Measurements from ENCODE around the gene ZNF425.
A peak's percentile ranks its signal among the peaks of the same experiment; 100 is the strongest.
"Not testable (repeated sequence)": the region's sequence is repeated elsewhere in the genome, so short reads cannot be mapped to it uniquely, and the experiment has no call there.

ZNF425 gene

DNA sequence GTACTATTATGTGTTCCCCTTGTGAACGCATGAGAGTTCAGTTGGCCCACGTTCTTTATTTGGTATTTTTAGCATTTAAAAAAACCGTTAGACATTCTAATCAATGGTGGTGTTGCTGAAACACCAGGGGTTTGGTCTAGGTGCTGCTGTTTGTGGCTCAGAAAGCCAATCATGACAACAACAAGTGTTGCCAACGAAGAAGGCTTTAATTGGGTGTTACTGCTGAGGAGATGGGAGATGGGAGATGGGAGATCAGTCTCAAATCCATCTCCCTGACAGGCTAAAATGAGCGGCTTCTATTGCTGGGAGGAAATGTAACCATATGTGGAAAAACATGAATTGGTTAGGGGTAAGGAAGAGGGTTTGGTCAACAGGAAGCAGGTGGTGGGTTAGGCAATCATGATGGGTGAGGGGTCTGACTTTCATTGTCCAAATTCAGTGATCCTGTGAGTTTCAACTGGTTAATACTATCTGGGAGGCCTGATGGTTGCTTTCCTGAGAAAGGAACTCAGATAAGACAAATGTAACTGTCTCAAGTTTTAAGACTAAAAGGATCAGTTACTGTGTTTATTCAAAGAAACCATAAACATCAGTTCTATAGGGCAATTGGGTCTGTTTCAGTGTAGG is 4.6 kb upstream of the ZNF425 start:
- no peak for DNase-seq

DNA sequence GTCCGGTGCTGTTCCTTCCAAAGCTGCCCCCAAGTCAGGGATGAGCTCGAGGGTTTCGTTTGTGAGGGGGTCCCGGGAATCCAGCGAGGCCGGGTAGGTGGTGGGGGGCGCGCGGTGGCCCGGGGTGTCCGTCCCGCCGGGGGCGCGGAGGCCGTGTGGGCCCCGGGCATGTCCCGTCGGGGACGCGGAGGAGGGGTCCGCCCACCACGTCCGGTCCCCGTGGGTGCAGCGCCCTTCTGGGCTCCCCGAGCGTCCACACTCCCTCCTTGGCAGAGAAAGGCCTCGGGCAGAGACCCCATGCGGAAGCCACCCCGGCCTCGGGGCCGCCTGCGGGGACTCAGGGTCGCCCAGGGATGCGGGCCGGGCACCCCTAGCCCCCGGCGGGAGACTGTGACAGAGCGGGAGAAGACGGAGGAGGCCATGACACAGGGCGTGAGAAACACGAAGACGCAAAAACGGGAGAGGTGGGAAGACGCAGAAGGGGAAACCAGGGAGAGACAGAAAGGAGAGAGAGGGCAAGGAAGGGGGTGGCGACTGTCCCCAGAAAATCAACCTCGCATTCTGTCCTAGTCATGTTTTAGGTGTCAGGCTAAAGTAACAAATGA is 640 bp upstream of the ZNF425 start:
- peak; percentile 80 for DNase-seq

DNA sequence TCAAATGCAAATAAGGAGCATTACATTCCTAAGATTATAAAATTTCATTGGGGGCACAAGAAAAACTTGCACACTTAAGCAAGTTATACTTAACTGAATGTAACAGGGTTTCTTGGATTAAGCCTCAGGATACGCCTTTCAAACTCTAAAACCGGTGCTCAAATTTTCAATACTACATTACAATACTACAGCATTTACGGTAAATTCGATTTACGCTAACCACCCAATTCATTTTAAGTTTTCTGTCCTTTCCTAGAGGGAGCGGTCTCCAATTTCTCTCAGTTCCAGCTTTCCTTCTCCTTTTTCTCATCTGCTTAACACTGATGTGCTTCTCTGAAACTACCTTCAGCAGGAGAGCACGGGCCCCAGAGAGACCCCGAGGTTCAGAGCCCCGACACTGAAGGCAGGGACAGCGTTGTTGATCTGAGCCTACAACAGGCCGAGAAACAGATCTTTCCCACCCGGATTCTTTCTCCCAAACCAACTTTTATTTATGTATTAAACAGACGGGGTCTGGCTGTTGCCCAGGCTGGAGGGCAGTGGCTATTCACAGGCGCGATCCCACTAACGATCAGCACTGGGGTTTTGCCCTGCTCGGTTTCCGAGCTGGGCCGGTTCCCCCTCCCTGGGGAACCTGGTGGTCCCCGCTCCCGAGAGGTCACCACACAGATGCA is 798 bp downstream of the ZNF425 start:
- DNase-seq = no peak

DNA sequence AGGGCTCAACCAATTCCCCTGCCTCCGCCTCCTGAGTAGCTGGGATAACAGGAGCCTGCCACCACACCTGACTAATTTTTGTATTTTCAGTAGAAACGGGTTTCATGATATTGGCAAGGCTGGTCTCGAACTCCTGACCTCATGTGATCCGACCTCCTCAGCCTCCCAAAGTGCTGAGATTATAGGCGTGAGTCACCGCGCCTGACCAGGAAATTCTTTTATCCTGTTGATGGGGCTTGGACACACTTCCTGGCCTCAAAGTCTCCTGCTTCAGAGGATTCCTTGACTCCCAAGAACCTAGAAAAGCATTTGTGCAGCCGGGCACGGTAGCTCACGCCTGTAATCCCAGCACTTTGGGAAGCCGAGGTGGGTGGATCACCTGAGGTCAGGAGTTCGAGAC is 16.2 kb downstream of the ZNF425 start:
- no peak for DNase-seq

DNA sequence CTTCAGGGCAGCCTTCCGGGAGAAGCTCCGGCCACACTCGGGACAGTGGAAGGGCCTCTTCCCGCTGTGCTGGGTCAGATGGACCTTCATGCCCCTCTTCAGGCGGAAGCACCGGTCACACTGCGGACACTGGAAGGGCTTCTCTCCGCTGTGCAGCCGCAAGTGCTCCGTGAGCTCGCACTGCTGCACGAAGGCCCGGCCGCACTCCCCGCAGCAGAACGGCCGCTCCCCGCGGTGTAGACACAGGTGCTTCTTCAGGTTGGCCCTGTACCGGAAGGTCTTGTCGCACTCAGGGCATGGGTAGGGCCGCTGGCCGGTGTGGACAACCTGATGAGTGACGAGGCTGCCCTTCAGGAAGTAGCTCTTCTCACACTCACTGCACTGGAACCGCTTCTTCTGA is 21.4 kb downstream of the ZNF425 start:
- no peak for DNase-seq

DNA sequence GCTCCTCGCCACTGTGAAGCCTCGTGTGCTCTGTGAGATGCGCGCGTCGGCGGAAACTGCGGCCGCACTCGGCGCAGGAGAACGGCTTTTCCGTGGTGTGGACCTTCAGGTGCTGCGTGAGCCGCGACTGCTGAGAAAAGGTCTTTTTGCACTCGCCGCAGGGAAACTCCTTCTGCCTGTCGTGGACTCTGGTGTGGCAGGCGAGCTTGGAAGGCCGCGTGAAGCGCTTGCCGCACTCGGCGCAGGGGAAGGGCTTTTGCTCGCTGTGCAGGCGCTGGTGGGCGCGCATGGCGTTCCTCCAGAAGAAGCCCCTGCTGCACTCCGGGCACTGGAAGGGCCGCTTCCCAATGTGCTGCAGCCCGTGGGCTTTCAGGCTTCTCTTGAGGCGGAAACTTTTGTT is 21.9 kb downstream of the ZNF425 start:
- no peak for DNase-seq

DNA sequence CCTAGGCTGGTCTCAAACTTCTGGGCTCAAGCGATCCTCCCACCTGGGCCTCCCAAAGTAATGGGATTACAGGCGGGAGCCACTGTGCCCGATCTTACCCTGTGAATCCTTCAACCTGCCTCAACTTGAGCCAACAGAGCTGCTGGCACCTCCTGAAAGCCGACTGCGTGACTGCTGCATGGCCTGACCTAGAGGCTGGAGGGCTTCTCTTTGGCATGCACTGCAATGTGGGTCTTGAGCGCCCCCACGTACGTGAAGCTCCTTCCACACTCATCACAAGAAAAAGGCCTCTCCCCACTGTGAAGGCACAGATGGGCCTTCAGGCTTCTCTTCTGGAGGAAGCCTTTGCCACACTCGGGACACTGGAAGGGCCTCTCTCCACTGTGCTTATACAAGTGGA is 22.7 kb downstream of the ZNF425 start:
- no peak for DNase-seq

DNA sequence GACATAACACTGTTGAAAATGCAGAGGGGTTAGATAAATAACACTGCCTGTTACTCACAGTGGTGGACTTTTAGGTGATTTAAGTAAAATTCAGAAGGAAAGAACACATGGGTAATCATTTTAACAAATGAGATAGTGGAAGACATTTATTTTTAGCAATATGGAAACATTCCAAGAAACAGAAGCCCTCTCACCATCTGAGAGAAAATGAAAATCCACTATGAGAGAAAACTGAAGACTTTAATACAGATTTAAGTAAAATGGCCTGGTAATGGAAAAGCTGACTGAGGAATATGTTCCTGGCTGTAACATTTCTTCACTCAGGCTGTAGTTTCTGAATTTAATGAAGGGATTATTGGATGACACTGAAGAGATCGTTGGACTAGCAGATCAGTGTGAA is 23.5 kb downstream of the ZNF425 start:
- no peak for DNase-seq

DNA sequence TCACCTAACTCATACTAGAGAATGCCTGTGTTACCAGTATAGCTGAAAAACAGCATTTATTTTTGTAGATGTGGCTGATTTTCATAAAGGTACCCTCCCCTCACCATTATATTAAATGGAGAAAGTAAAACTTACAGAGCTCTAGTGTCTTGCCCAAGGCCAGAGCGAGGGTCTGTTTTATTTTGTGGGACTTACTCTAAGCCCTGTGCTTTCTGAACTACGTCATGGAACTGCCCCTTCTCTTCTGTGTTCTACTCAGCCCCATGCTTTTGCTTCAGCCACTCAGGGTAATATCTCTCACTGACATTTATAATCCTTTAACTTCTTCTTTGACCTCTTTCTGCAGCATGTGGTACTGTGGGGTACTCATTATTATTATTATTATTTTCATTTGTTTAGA is 25.3 kb downstream of the ZNF425 start:
- no peak for DNase-seq

DNA sequence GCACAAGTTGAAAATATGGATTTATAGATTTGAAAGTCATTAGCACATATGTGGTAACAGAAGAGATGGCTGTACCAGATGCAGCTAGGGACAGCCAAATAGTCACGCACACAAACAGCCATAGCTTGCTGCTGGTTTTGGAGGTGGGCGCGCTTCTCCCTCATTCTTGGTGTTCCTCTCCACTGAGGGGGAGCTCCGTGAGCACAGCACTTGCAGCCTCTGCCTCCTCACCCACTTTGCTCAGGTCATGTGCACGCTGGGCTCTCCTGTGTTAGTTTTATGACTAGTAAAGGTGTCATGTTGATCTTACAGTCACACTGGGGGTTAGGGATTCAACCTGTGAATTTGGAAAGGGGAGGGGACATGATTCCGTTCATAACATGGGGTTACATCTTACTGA is 27.1 kb downstream of the ZNF425 start:
- DNase-seq = no peak

DNA sequence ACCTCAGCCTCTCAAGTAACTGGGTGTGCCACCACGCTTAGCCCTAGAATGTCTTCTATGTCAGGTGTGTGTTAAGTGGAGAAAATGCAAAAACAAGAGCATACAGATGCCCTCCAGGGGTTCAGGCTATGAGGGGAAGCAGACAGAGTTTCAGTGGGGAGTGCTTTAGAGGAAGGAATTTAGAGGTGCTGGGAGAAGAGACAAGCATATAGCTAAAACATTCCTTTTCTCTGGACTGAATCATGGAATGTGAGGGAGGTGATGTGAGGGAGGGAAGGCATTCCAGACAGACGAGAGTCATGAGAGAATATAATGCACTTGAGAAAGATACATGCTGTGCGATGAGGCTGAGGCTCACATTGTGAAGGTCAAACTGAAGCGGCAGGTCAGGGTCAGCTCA is 29.0 kb downstream of the ZNF425 start:
- no peak for DNase-seq

DNA sequence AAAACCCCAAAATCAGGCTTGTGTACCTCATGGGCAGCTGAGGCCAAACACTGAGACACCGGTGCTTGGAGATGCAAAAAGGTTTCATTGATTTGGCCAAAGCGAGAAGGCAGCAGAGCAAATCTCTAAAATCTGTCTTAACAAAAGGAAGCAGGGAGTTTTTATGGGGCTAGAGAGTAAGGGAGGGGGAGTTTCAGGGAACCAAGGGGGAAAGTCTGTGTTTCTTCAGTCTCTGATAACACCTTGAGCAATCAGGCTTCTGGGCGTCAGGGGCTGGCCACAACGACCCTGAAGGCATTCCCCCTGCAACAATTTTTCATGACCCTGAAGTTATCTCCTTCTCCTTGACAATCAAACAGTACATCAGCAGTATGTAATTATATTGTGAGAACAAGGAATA is 32.9 kb downstream of the ZNF425 start:
- DNase-seq = no peak

DNA sequence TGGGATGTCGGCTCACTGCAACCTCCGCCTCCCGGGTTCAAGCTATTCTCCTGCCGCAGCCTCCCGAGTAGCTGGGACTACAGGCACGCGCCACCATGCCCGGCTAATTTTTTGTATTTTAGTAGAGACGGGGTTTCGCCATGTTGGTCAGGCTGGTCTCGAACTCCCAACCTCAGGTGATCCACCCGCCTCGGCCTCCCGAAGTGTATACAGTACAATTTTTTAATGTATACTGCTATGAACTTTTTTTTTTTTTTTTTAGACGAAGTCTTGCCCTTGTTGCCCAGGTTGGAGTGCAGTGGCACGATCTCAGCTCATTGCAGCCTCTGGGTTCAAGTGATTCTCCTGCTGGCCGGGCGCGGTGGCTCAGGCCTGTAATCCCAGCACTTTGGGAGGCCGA is 33.9 kb downstream of the ZNF425 start:
- not testable (repeated sequence) for DNase-seq

DNA sequence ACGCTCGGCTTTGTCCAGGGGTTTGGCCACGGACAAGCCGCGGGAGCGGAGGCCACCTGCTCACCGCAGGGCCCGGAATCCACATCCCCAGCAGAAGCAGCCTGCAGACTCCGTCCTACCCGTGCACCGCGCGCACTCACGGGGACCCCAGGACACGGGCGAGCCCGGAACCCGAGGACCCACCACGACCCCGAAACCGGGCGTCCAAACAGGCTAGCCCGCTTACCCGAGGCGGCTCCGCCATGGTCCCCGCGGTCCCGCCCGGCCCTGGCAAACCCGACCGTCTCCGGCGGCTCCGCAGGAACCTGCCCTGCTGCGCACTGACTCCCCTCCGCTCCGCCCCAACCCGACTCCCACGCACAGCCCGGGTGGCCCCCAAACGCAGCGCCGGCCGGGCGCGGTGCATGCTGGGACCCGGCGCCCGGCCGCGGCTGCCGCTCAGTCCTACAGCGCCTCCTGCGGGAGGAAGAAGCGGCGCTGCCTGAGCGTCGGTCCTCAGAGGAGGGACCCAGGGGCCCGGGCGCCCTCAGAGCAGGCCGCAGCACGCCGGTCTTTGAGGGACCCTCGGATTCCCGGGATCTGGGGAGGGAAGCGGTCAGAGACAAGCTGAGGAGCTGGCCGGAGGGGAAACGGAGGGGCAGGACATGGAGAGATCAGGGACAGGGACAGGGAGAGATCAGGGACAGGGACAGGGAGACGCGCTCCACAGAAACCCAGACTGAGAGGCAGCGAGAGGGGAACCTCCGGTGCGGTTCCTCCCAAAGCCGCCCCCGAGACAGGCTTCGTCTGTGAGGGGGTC is 35.5 kb downstream of the ZNF425 start, which contains the start of gene ZNF786:
ZNF786 (minus strand) TSS at position 322 of the 799 bp plus-strand sequence; CDS start at position 244, 78 bp downstream.
- DNase-seq = peak; percentile 96

DNA sequence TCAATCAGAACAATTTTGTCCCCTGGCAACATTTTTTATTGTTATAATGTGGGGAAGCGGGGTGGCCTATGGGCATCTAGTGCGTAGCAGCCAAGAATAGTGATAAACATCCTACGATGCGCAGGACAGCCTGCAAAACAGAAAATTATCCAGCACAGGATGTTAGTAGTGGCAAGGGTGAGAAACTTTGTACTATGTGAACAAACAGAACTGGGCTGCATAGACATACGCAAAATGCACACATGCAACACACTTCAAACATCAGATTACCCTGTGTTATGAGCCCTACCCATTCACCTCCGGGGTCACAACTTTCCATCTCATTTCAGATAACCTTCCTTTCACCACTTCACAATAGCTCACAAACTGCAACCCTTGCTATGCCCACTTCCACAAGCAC is 38.7 kb downstream of the ZNF425 start:
- no peak for DNase-seq

DNA sequence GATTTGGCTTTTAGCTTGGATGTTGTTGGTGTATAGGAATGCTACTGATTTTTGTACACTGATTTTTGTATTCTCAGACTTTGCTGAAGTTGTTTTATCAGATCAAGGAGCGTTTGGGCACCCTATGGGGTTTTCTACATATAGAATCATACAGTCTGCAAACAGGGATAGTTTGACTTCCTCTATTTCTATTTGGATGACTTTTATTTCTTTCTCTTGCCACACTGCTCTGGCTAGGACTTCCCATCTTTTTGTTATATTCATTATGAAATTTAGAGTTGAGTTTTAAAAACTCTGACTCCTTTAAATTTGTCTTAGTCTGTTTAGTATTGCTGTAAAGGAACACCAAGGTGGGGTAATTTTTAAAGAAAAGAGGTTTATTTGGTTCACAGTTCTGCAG is 40.3 kb downstream of the ZNF425 start:
- DNase-seq = no peak

DNA sequence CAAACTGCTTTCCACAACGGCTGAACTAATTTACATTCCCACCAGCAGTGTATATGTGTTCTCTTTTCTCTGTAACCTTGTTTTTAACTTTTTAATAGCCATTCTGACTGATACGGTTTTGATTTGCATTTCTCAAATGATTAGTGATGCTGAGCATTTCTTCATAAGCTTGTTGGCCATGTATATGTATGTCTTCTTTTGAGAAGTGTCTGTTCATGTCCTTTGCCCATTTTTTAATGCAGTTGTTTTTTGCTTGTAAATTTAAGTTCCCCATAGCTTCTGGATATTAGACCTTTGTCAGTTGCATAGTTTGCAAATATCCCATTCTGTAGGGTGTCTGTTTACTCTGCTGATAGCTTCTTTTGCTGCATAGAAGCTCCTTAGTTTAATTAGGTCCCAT is 41.7 kb downstream of the ZNF425 start:
- DNase-seq = no peak

DNA sequence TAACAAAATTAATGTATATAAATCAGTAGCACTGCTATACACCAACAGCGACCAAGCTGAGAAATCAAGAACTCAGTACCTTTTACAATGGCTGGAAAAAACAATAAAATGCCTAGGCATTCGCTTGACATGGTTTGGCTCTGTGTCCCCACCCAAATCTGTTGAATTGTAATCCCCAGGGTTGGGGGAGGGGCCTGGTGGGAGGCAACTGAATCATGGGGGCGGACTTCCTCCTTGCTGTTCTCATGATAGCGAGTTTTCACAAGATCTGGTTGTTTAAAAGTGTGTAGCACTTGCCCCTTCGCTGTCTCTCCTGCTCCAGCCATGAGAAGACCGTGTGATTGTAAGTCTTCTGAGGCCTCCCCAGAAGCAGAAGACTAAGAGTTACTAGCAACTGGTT is 44.2 kb downstream of the ZNF425 start:
- no peak for DNase-seq

DNA sequence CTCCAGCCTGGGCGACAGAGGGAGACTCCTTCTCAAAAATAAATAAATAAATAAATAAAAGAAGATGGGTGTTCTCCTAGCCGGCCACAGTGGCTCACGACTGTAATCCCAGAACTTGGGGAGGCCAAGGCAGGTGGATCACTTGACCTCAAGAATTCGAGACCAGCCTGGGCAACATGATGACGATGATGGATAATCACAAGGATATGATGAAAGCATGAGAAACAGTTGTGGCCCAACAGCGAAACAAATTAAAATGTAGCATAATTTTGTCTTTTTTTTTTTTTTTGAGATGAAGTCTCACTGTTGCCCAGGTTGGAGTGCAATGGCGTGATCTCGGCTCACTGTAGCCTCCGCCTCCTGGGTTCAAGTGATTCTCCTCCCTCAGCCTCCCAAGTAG is 48.5 kb downstream of the ZNF425 start:
- no peak for DNase-seq

DNA sequence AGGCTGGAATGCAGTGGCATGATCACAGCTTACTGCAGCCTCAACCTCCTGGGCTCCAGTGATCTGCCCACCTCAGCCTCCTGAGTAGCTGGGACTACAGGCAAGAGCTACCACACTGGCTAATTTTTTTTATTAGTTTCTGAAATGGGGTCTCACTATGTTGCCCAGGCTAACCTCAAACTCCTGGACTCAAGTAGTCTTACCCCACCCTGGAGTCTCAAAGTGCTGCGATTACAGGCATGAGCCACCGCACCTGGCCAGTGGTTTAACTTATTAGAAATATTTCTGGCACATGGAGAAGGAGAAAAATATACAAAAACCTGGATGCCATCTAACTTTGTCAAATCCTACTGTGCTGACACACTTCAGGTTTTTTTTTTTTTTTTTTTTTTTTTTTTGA is 50.8 kb downstream of the ZNF425 start:
- no peak for DNase-seq

DNA sequence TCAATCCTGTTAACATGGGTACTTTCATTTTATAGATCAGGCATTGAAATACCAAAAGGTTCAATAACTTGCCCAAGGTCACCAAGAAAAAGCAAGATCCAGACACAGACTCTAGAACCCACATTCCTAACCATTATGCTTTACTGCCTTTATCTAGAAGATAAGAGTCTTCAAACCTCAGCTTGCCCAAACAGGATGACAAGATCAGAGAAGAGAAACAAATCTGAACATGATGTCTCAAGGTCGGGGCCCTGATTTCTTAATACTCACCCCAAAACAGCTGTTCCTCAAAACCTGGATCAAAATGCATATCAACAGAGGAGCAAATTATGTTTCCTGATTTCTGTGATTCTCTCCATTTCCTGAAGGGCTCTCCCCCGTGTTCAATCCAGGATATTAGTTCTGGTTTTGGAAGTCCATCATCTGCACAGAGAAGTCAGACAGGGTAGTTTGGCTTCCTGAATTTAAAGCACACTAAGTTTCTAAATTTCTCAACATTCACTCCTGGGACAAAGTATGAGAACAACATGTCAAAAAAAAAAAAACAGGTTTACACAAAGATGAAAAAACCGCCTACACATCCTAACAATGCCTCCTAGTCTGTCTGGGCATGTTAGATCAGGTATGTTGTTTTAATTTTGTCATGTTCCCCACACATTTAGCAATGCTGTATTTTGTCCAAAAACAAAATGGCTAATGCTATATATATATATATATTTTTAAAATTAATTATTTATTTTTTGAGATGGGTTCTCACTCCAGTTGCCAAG is 51.8 kb downstream of the ZNF425 start:
- no peak for DNase-seq

DNA sequence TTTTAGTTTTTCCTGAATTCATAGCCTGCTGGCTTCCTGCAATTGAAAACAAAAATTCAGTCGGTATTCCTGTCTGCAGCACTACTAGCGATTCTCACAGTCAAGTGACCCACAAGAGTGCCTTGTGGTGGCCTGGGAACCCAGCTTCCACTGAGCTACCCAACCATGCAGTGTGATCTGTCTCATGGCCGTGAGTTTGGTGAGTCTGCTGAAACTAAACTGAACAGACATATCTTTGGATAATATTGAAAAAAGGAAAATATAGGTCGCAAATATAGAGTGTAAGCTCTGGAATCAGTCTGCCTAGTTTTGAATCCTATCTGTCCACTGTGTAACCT is 53.7 kb downstream of the ZNF425 start:
- DNase-seq = no peak

Measured in activated CD4-positive, alpha-beta T cell treated with anti-CD3 and anti-CD28 coated beads for 48 hours (primary cell).